ENCODE results near the gene PLS1. TPM values are rescaled to one million over a fixed set of nuclear protein-coding genes. Genes with fewer than 3 reads are reported as not detected.

PLS1 gene
- total RNA-seq, 2 experiments from 2014 or later, result 0.63 to 0.92 TPM

DNA sequence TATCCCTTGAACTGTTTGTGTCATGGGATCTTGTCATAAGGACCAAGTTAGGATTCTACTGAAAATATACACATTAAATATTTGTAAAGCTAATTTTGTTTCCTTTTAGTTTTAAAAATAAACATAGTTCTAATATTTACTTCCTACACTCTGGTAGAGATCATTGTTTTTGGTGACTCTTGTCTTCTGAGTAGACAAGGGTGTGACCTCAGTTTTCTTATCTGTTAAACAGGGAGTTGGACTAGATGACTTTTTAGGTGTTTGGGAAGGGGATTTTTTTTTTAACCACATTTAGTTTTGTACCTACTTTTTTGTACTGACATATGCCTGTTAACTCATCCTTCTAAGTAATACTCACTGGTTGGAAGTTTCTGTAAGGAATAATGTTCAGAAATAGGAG lies 30.8 kb downstream of the PLS1 start:
- Histone ChIP-seq H3K27me3 (ENCODE audit: control insufficient read depth in 1 of 2, insufficient read depth in 2 of 2, low read length in 2 of 2) (no peaks in the 10 kb centered on the region), H3K36me3 (ENCODE audit: insufficient read depth, low read length) (no peaks in the 10 kb centered on the region), H3K27ac (ENCODE audit: low read depth in 1 of 2, low read length in 2 of 2) (no peak overlapping the region), H3K4me3 (ENCODE audit: low read length) (no peak overlapping the region), H3K9me3 (ENCODE audit: control insufficient read depth in 1 of 2, insufficient read depth in 1 of 2, low read length in 2 of 2) (no peaks in the 10 kb centered on the region), H3K4me1 (ENCODE audit: insufficient read depth, low read length) (no peaks in the 10 kb centered on the region)
- CTCF ChIA-PET, result no interaction called here
- DNase-seq (no peak), ATAC-seq (ENCODE audit: poor library complexity) (no peak)
- no peak overlapping the region for H3K4me3 Mint-ChIP-seq
- no peaks in the 10 kb centered on the region for H3K27me3 Mint-ChIP-seq
- intact Hi-C loops (cut with DNase I, micrococcal nuclease), result no loop called here
- no peaks in the 10 kb centered on the region for H3K9me3 Mint-ChIP-seq
- POLR2A ChIA-PET, result no interaction called here
- H3K36me3 Mint-ChIP-seq (ENCODE audit: low read depth), result no peaks in the 10 kb centered on the region
- TF ChIP-seq, protein P1, sequence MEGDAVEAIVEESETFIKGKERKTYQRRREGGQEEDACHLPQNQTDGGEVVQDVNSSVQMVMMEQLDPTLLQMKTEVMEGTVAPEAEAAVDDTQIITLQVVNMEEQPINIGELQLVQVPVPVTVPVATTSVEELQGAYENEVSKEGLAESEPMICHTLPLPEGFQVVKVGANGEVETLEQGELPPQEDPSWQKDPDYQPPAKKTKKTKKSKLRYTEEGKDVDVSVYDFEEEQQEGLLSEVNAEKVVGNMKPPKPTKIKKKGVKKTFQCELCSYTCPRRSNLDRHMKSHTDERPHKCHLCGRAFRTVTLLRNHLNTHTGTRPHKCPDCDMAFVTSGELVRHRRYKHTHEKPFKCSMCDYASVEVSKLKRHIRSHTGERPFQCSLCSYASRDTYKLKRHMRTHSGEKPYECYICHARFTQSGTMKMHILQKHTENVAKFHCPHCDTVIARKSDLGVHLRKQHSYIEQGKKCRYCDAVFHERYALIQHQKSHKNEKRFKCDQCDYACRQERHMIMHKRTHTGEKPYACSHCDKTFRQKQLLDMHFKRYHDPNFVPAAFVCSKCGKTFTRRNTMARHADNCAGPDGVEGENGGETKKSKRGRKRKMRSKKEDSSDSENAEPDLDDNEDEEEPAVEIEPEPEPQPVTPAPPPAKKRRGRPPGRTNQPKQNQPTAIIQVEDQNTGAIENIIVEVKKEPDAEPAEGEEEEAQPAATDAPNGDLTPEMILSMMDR (IDR thresholded peaks at IDR 0.05), result no peak
- no peaks in the 10 kb centered on the region for H3K4me1 Mint-ChIP-seq (ENCODE audit: low read depth)
- H3K27ac Mint-ChIP-seq, result no peak overlapping the region

DNA sequence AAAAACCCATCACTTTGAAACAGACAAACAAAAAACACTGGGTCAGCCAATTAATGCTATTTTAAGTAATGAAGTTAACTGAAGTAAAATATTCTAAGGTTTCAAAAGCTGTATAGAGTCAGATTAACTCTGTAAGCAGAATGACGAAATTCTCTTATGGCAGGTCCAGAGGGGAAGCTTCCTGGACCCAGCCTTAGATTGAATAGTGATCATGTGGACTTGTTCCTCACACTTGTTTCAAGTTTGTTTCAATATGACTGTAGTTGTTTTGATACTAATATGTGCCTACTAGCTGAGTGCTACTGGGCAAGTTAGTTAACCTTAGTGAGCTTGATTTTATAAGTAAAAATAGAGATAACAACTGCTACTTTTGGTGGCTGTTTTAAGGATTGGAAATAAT lies 32.6 kb downstream of the PLS1 start:
- H3K27ac Mint-ChIP-seq, result no peak overlapping the region
- no peaks in the 10 kb centered on the region for H3K4me1 Mint-ChIP-seq (ENCODE audit: low read depth)
- DNase-seq (no peak), ATAC-seq (ENCODE audit: poor library complexity) (no peak)
- intact Hi-C loops (cut with DNase I, micrococcal nuclease), result no loop called here
- H3K4me3 Mint-ChIP-seq, result no peak overlapping the region
- no peaks in the 10 kb centered on the region for H3K27me3 Mint-ChIP-seq
- H3K4me1 ChIP-seq (ENCODE audit: insufficient read depth, low read length), result no peaks in the 10 kb centered on the region
- H3K27me3 ChIP-seq (ENCODE audit: control insufficient read depth in 1 of 2, insufficient read depth in 2 of 2, low read length in 2 of 2), result no peaks in the 10 kb centered on the region
- H3K9me3 ChIP-seq (ENCODE audit: control insufficient read depth in 1 of 2, insufficient read depth in 1 of 2, low read length in 2 of 2), result no peaks in the 10 kb centered on the region
- no peaks in the 10 kb centered on the region for H3K36me3 ChIP-seq (ENCODE audit: insufficient read depth, low read length)
- no peaks in the 10 kb centered on the region for H3K9me3 Mint-ChIP-seq
- ChIA-PET CTCF (no interaction called here), POLR2A (no interaction called here)
- no peak overlapping the region for H3K27ac ChIP-seq (ENCODE audit: low read depth in 1 of 2, low read length in 2 of 2)
- TF ChIP-seq, protein P1 (IDR thresholded peaks at IDR 0.05), result no peak
- no peak overlapping the region for H3K4me3 ChIP-seq (ENCODE audit: low read length)
- H3K36me3 Mint-ChIP-seq (ENCODE audit: low read depth), result no peaks in the 10 kb centered on the region

DNA sequence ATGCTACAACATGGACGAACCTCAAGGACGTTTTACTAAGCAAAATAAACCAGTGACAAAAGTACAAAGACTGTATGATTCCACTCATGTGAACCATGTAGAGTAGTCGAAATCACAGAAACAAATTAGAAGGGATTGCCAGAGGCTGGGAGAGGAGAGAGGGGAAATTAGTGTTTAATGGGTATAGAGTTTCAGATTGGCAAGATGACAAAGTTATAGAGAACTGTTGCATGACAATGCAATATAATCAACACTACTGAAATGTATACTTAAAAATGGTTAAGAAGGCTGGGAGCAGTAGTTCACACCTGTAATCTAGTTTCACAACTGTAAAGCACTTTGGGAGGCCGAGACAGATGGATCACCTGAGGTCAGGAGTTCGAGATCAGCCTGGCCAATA lies 36.9 kb downstream of the PLS1 start:
- ATAC-seq (ENCODE audit: poor library complexity), result no peak

More for the DNA sequence above, 36.9 kb downstream of the PLS1 start:
- no peak overlapping the region for H3K4me3 Mint-ChIP-seq
- H3K4me3 ChIP-seq (ENCODE audit: low read length), result no peak overlapping the region
- no peak overlapping the region for H3K27ac ChIP-seq (ENCODE audit: low read depth in 1 of 2, low read length in 2 of 2)
- no peaks in the 10 kb centered on the region for H3K9me3 ChIP-seq (ENCODE audit: control insufficient read depth in 1 of 2, insufficient read depth in 1 of 2, low read length in 2 of 2)
- TF ChIP-seq, protein P1 (IDR thresholded peaks at IDR 0.05), result no peak
- H3K9me3 Mint-ChIP-seq, result no peaks in the 10 kb centered on the region
- POLR2A ChIA-PET, result no interaction called here
- no peaks in the 10 kb centered on the region for H3K36me3 ChIP-seq (ENCODE audit: insufficient read depth, low read length)
- H3K27me3 ChIP-seq (ENCODE audit: control insufficient read depth in 1 of 2, insufficient read depth in 2 of 2, low read length in 2 of 2), result no peaks in the 10 kb centered on the region
- H3K36me3 Mint-ChIP-seq (ENCODE audit: low read depth), result no peaks in the 10 kb centered on the region
- no peaks in the 10 kb centered on the region for H3K4me1 Mint-ChIP-seq (ENCODE audit: low read depth)
- CTCF ChIA-PET, result no interaction called here
- no peaks in the 10 kb centered on the region for H3K4me1 ChIP-seq (ENCODE audit: insufficient read depth, low read length)
- no peak for DNase-seq
- intact Hi-C loops (cut with DNase I, micrococcal nuclease), result no loop called here
- no peaks in the 10 kb centered on the region for H3K27me3 Mint-ChIP-seq
- no peak overlapping the region for H3K27ac Mint-ChIP-seq
